Tibial artery (tissue), 4 donors: Measurements from ENCODE around the gene SLC16A7.
A peak's percentile ranks its signal among the peaks of the same experiment; 100 is the strongest.

ENCODE experiments used
- DNase-seq, 2 donors: peaks; one replicate each; pipeline ENCODE4 v3.0.0-alpha.2; 2019
- H3K27ac ChIP-seq, 2 donors: fragments of 200-600 bp; sonication (generic) in 1 of 2; 1 replicate in 1 of 2; 2 replicates in 1 of 2; pipeline ENCODE4 v1.5.1; 2018 to 2019; ENCODE audit warnings: mild to moderate bottlenecking in 1 of 2
- H3K27me3 ChIP-seq, 2 donors: fragments of 200-600 bp; sonication (generic) in 1 of 2; one replicate each; pipeline versions ENCODE4 v1.5.1 to v1.6.0; 2016 to 2019
- H3K36me3 ChIP-seq, 3 donors: fragments of 200-600 bp; sonication (generic) in 2 of 3; one replicate each; pipeline ENCODE4 v1.5.1; 2016 to 2019; ENCODE audit warnings: mild to moderate bottlenecking in 2 of 3
- H3K4me1 ChIP-seq, 4 donors: fragments of 200-600 bp; sonication (generic) in 2 of 4; 1 replicate in 3 of 4; 2 replicates in 1 of 4; pipeline ENCODE4 v1.5.1; 2016 to 2019
- H3K4me3 ChIP-seq, 2 donors: fragments of 200-600 bp; sonication (generic) in 1 of 2; 1 replicate in 1 of 2; 2 replicates in 1 of 2; pipeline ENCODE4 v1.5.1; 2018 to 2019; ENCODE audit warnings: mild to moderate bottlenecking in 2 of 2
- H3K9me3 ChIP-seq, 3 donors: fragments of 200-600 bp; sonication (generic) in 1 of 3; one replicate each; pipeline ENCODE4 v1.5.1; 2016 to 2019
- intact Hi-C: fragments of 100-400 bp; cut with DNase I; formaldehyde crosslinking; loops from one replicate; pipeline ENCODE4 v1.15.0; 2023; ENCODE audit warnings: low total_unique reads
- TF ChIP-seq, protein P1 (sequence below), 2 experiments: fragments of 200-600 bp in 1 of 2; fragments of 450-650 bp in 1 of 2; IDR thresholded peaks; one replicate each; pipeline ENCODE4 v1.5.1; 2017 to 2019; ENCODE audit warnings: antibody characterized with exemption in 2 of 2, mild to moderate bottlenecking in 1 of 2, moderate library complexity in 1 of 2

Gene SLC16A7

DNA sequence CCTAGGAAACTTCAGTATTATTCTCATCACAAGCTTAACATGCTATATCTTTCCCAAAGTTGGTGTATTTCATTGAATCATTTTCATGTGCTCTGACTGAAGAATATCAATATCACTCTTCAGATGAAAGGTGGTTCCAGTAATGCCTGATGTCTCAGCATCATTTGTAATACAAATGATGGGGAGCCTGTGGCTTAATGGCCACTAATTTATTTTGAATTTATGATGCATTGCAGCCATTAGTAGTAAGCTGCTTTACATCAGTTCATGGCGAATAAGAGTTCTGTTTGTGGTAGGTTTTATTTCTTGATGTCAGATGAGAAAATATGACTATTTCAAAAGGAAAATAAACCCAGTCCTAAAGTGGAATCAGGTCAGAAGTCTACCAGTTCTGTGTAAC, 139.4 kb downstream of the SLC16A7 start:
- Histone ChIP-seq H3K4me3 (no peak overlapping the region), H3K27me3 (no peaks in the 10 kb centered on the region), H3K36me3 (peaks cover 0 to 9% (median 0%) of the 10 kb centered on the region in 3 donors), H3K4me1 (peaks cover 0 to 19% (median 11%) of the 10 kb centered on the region in 4 donors), H3K27ac (no peak overlapping the region), H3K9me3 (no peaks in the 10 kb centered on the region)
- no peak for DNase-seq
- intact Hi-C loops: no loop called here
- TF ChIP-seq, protein P1, sequence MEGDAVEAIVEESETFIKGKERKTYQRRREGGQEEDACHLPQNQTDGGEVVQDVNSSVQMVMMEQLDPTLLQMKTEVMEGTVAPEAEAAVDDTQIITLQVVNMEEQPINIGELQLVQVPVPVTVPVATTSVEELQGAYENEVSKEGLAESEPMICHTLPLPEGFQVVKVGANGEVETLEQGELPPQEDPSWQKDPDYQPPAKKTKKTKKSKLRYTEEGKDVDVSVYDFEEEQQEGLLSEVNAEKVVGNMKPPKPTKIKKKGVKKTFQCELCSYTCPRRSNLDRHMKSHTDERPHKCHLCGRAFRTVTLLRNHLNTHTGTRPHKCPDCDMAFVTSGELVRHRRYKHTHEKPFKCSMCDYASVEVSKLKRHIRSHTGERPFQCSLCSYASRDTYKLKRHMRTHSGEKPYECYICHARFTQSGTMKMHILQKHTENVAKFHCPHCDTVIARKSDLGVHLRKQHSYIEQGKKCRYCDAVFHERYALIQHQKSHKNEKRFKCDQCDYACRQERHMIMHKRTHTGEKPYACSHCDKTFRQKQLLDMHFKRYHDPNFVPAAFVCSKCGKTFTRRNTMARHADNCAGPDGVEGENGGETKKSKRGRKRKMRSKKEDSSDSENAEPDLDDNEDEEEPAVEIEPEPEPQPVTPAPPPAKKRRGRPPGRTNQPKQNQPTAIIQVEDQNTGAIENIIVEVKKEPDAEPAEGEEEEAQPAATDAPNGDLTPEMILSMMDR (IDR thresholded peaks at IDR 0.05): no peak

DNA sequence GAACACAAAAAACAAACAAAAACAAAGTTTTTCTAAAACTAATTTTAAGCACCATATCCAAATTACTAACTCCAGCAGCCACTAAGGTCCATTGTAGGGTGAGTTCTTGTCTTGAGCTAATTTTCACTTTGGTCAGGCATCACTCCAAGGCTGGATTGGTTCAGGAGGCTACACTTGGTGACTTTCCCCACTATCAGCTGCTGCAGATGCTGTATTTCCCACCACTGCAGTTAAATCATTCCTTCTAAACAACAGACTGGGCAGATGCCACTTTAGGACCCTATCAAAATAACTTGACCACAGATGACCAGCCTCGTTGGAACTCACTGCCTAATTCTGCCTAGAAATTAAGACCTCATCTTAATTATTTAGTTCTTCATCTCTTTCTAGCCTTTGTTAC, 140.5 kb downstream of the SLC16A7 start:
- H3K27ac ChIP-seq: no peak overlapping the region

DNA sequence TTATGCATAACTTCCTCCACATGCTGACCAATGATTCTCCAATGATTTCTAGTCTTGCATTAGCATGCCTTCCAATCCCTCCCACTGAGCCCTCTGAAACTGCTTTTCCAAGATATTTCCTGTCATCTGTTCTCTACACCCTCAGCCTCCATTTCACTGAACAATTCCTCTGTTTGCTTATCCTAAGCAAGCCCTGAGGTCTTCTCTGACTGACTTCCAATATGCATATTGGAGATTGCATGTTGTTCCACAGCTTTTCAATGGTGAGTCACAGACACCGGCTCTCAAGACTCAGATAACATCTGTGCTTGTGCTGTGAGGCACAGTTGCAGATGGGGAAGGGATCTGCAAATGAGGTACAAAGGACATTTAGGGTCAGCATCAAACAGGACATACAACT, 141.0 kb downstream of the SLC16A7 start:
- DNase-seq: no peak
- peaks cover 0 to 19% (median 11%) of the 10 kb centered on the region in 4 donors for H3K4me1 ChIP-seq

More for the DNA sequence above, 140.5 kb downstream of the SLC16A7 start:
- no peak for DNase-seq
- intact Hi-C loops: no loop called here
- TF ChIP-seq, protein P1 (IDR thresholded peaks at IDR 0.05): no peak
- Histone ChIP-seq H3K4me3 (no peak overlapping the region), H3K36me3 (peaks cover 0 to 9% (median 0%) of the 10 kb centered on the region in 3 donors), H3K27me3 (no peaks in the 10 kb centered on the region), H3K4me1 (peaks cover 0 to 19% (median 11%) of the 10 kb centered on the region in 4 donors), H3K9me3 (no peaks in the 10 kb centered on the region)

DNA sequence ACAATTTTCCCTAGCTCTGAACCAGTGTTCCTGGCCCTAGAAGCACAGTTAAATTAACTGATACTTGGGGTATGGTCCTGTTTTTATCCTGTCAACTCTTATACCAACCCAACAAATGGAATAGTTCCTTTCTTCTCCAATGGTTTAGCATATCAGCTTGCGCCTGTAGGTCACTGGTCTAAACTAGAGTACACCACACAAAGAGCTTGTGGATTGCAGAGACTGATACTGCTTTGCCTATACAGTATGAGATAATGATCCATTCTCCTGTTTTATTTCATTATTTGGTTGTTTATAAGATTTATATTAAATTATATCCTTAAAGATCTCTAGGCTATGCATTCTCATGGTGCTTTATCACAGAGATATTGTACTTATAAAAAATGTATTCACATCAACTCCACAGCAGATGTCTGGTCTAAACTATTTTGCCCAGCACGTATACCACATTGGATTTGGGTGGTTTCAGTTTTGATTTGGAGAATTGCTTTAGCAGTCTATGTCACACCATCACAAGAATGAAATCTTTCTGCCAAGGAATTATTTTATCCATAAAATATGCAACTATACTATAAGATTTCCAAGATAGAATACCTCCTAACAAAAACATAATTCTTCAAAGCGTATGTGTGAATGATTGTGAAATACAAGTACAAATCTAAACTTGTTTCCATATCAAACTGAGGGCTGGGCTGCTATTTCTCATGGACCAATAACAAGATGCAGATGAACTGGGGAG, 142.1 kb downstream of the SLC16A7 start:
- no peak for DNase-seq
- Histone ChIP-seq H3K4me1 (peaks cover 0 to 19% (median 11%) of the 10 kb centered on the region in 4 donors), H3K27me3 (no peaks in the 10 kb centered on the region), H3K4me3 (peak overlapping the region; percentile 27 to 31), H3K9me3 (no peaks in the 10 kb centered on the region), H3K27ac (peak overlapping the region; percentile 41 to 53), H3K36me3 (peaks cover 0 to 9% (median 0%) of the 10 kb centered on the region in 3 donors)
- TF ChIP-seq, protein P1 (IDR thresholded peaks at IDR 0.05): no peak
- intact Hi-C loops: no loop called here

More for the DNA sequence above, 141.0 kb downstream of the SLC16A7 start:
- H3K27ac ChIP-seq: no peak overlapping the region
- intact Hi-C loops: no loop called here
- no peaks in the 10 kb centered on the region for H3K27me3 ChIP-seq
- no peak overlapping the region for H3K4me3 ChIP-seq
- TF ChIP-seq, protein P1 (IDR thresholded peaks at IDR 0.05): no peak
- H3K9me3 ChIP-seq: no peaks in the 10 kb centered on the region
- peaks cover 0 to 9% (median 0%) of the 10 kb centered on the region in 3 donors for H3K36me3 ChIP-seq

DNA sequence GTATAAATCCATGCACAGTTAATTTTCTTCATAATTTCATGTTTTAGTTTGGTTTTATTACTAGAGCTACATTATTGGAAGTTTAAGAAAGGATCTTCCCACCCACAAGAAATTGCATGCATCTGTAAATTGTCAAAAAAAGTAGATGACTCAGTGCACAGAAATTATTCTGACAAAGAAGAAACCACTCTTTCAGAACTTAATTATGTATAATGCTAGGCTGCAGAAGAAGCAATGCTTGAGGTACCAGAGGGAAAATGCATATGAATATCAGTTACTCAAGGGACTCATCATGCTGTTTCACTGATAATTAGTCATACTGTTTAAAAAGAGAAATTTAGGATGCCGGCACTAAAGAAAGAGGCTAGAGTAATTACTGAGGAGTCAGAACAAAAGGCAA, 147.0 kb downstream of the SLC16A7 start:
- intact Hi-C loops: no loop called here
- H3K36me3 ChIP-seq: peaks cover 0 to 17% (median 5%) of the 10 kb centered on the region in 3 donors
- H3K27ac ChIP-seq: no peak overlapping the region
- H3K27me3 ChIP-seq: no peaks in the 10 kb centered on the region
- TF ChIP-seq, protein P1 (IDR thresholded peaks at IDR 0.05): no peak
- no peak for DNase-seq
- peaks cover 0 to under 1% (median 0%) of the 10 kb centered on the region in 4 donors for H3K4me1 ChIP-seq
- no peaks in the 10 kb centered on the region for H3K9me3 ChIP-seq
- H3K4me3 ChIP-seq: no peak overlapping the region
